ENCODE results near the gene AMOTL2.

AMOTL2 gene

GRCh38 chr3:134331811-134332199 lies 42.4 kb downstream of the AMOTL2 start:
- DNase-seq: no peak

GRCh38 chr3:134330883-134331810 lies 43.1 kb downstream of the AMOTL2 start:
- peak; percentile 86 for DNase-seq

GRCh38 chr3:134328846-134329245 lies 45.4 kb downstream of the AMOTL2 start:
- no peak for DNase-seq

GRCh38 chr3:134328147-134328591 lies 46.1 kb downstream of the AMOTL2 start:
- peak; percentile 98 for DNase-seq

- DNase-seq: peak; percentile 90
Observed at GRCh38 chr3:134327594-134327975, 46.7 kb downstream of the AMOTL2 start.

- DNase-seq: peak; percentile 100
Observed at GRCh38 chr3:134326760-134327593, 47.3 kb downstream of the AMOTL2 start.

GRCh38 chr3:134326126-134326525 lies 48.1 kb downstream of the AMOTL2 start:
- no peak for DNase-seq

- no peak for DNase-seq
Observed at GRCh38 chr3:134325706-134326105, 48.5 kb downstream of the AMOTL2 start.

- peak; percentile 88 for DNase-seq
Observed at GRCh38 chr3:134325061-134325705, 49.1 kb downstream of the AMOTL2 start.

- no peak for DNase-seq
Observed at GRCh38 chr3:134323966-134324962, 50.0 kb downstream of the AMOTL2 start.

GRCh38 chr3:134322286-134322685 lies 52.0 kb downstream of the AMOTL2 start:
- no peak for DNase-seq

GRCh38 chr3:134320749-134321148 lies 53.5 kb downstream of the AMOTL2 start:
- no peak for DNase-seq

- no peak for DNase-seq
Observed at GRCh38 chr3:134319931-134320330, 54.3 kb downstream of the AMOTL2 start.

GRCh38 chr3:134318166-134318565 lies 56.1 kb downstream of the AMOTL2 start:
- no peak for DNase-seq

GRCh38 chr3:134317106-134317947 lies 56.9 kb downstream of the AMOTL2 start:
- DNase-seq: peak; percentile 66

- peak; percentile 80 for DNase-seq
Observed at GRCh38 chr3:134315286-134316106, 58.8 kb downstream of the AMOTL2 start.

- no peak for DNase-seq
Observed at GRCh38 chr3:134314588-134315285, 59.5 kb downstream of the AMOTL2 start.

- no peak for DNase-seq
Observed at GRCh38 chr3:134313847-134314587, 60.2 kb downstream of the AMOTL2 start.
